ENCODE measurements around the gene DOLPP1.

DNA sequence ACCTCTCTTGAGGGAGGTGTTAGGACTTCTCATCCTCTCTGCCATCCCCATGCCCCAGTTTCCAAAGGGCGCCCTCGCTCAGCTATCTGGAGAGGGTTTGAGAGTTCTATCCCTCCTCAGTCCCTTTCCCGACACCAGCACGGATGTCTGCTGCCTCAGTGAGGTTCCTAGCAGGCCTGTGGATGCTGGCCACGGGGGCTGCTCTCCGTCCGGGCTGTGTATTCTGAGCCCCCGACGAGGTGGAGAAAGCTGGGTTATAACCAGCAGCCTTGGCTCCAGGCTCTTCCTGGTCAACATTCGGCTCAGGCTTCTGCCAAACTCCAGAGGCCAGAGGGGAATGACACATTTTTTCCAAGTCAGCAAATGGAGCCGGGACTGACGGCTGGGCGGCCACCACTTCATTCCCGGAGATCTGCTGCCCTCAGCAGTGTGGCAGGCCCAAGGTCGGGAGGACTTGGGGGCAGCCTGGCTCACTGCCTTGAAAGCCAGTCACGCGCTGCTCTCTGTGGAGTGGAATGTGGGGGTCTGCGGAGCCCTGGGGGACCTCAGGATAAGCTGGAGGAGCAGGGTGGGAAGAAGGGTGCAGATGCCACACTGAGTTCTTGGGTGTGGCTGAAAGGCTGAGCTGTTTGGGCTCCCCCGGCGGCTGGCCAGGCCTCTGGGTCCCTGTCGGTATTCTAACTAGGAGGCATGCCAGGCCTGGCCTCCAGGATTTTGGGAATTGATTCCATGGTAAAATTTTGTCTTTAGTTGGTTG is 57.7 kb downstream of the DOLPP1 start:
- TF ChIP-seq CTCF (IDR thresholded peaks at IDR 0.05; ENCODE audit: insufficient read depth, low read length, poor library complexity, severe bottlenecking) = no peak
- TF ChIP-seq EZH2phosphoT487 (conservative IDR thresholded peaks at IDR 0.05; ENCODE audit: low read length) = no peak

Data from SU-DHL-6 (cell line).